Measurements from ENCODE around the gene XPR1. TPM values are rescaled to one million over a fixed set of nuclear protein-coding genes. Genes with fewer than 3 reads are reported as not detected.

The XPR1 gene
- total and polyA plus RNA-seq, 2 donors (not counting 3 experiments of a cell fraction or from before 2014, with no cell fraction given), result 23.9 to 26.7 TPM

- FAIRE-seq (no peak), DNase-seq (ENCODE audit: low read depth, low spot score) (no peak)
- Histone ChIP-seq H3K9ac (replicated peaks; ENCODE audit: extremely low read depth, insufficient read depth, low read length) (no peak overlapping the region), H3K27ac (ENCODE audit: insufficient read depth, low read depth, low read length) (no peak overlapping the region), H3K79me2 (ENCODE audit: control insufficient read depth, insufficient read depth, low read length) (no peaks in the 10 kb centered on the region), H3K4me3 (replicated peaks in 1 of 3; ENCODE audit: insufficient read depth in 1 of 3, low read depth in 1 of 3, low read length in 3 of 3) (no peak overlapping the region), H4K20me1 (replicated peaks; ENCODE audit: control insufficient read depth, extremely low read depth, insufficient read depth, low read length) (no peaks in the 10 kb centered on the region), H3K4me2 (ENCODE audit: insufficient read depth, low read length) (no peak overlapping the region), H3K9me3 (replicated peaks; ENCODE audit: control insufficient read depth, insufficient read depth, low read length) (no peaks in the 10 kb centered on the region), H2AFZ (ENCODE audit: low read depth, low read length) (no peak overlapping the region), H3K27me3 (ENCODE audit: control insufficient read depth in 2 of 2, insufficient read depth in 2 of 2, low read length in 2 of 2) (no peaks in the 10 kb centered on the region), H3K4me1 (ENCODE audit: control insufficient read depth, extremely low read depth, insufficient read depth, low read length) (no peaks in the 10 kb centered on the region), H3K36me3 (ENCODE audit: control insufficient read depth in 2 of 2, extremely low read depth in 1 of 2, insufficient read depth in 2 of 2, low read length in 2 of 2) (no peaks in the 10 kb centered on the region), H3K9me1 (replicated peaks; ENCODE audit: control insufficient read depth, extremely low read depth, insufficient read depth, low read length) (no peaks in the 10 kb centered on the region)
- dilution Hi-C loops (cut with MboI; ENCODE audit: extremely low pct_ligation_motif_present, low sequenced_read_pairs) (no loop called here), intact Hi-C loops (cut with micrococcal nuclease) (no loop called here)
- TF ChIP-seq, protein P1, sequence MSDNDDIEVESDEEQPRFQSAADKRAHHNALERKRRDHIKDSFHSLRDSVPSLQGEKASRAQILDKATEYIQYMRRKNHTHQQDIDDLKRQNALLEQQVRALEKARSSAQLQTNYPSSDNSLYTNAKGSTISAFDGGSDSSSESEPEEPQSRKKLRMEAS (IDR thresholded peaks at IDR 0.05; ENCODE audit: insufficient read depth, insufficient read length), result no peak
- ChIA-PET POLR2A (no interaction called here), CTCF (no interaction called here)
- no TSS peak for BruUV-seq (replicated peaks)
Measured at GRCh38 chr1:180934563-180934962, 302.7 kb downstream of the XPR1 start.

- Histone ChIP-seq H3K4me2 (ENCODE audit: insufficient read depth, low read length) (no peak overlapping the region), H3K9me1 (replicated peaks; ENCODE audit: control insufficient read depth, extremely low read depth, insufficient read depth, low read length) (no peaks in the 10 kb centered on the region), H4K20me1 (replicated peaks; ENCODE audit: control insufficient read depth, extremely low read depth, insufficient read depth, low read length) (no peaks in the 10 kb centered on the region), H3K27ac (ENCODE audit: insufficient read depth, low read depth, low read length) (no peak overlapping the region), H3K79me2 (ENCODE audit: control insufficient read depth, insufficient read depth, low read length) (no peaks in the 10 kb centered on the region), H3K36me3 (ENCODE audit: control insufficient read depth in 2 of 2, extremely low read depth in 1 of 2, insufficient read depth in 2 of 2, low read length in 2 of 2) (no peaks in the 10 kb centered on the region), H3K4me3 (replicated peaks in 1 of 3; ENCODE audit: insufficient read depth in 1 of 3, low read depth in 1 of 3, low read length in 3 of 3) (no peak overlapping the region), H3K27me3 (ENCODE audit: control insufficient read depth in 2 of 2, insufficient read depth in 2 of 2, low read length in 2 of 2) (no peaks in the 10 kb centered on the region), H3K9me3 (replicated peaks; ENCODE audit: control insufficient read depth, insufficient read depth, low read length) (no peaks in the 10 kb centered on the region), H3K4me1 (ENCODE audit: control insufficient read depth, extremely low read depth, insufficient read depth, low read length) (no peaks in the 10 kb centered on the region), H2AFZ (ENCODE audit: low read depth, low read length) (no peak overlapping the region), H3K9ac (replicated peaks; ENCODE audit: extremely low read depth, insufficient read depth, low read length) (no peak overlapping the region)
- intact Hi-C loops (cut with micrococcal nuclease) (no loop called here), dilution Hi-C loops (cut with MboI; ENCODE audit: extremely low pct_ligation_motif_present, low sequenced_read_pairs) (no loop called here)
- ChIA-PET POLR2A (no interaction called here), CTCF (no interaction called here)
- TF ChIP-seq JUN (IDR thresholded peaks at IDR 0.05; ENCODE audit: borderline replicate concordance, insufficient read depth, insufficient read length, low read depth), result no peak
- TF ChIP-seq, protein P2, sequence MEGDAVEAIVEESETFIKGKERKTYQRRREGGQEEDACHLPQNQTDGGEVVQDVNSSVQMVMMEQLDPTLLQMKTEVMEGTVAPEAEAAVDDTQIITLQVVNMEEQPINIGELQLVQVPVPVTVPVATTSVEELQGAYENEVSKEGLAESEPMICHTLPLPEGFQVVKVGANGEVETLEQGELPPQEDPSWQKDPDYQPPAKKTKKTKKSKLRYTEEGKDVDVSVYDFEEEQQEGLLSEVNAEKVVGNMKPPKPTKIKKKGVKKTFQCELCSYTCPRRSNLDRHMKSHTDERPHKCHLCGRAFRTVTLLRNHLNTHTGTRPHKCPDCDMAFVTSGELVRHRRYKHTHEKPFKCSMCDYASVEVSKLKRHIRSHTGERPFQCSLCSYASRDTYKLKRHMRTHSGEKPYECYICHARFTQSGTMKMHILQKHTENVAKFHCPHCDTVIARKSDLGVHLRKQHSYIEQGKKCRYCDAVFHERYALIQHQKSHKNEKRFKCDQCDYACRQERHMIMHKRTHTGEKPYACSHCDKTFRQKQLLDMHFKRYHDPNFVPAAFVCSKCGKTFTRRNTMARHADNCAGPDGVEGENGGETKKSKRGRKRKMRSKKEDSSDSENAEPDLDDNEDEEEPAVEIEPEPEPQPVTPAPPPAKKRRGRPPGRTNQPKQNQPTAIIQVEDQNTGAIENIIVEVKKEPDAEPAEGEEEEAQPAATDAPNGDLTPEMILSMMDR (IDR thresholded peaks at IDR 0.05; ENCODE audit: extremely low read depth in 1 of 2, insufficient read depth in 1 of 2, low read depth in 1 of 2, low read length in 2 of 2), result no peak
- TF ChIP-seq MYC (IDR thresholded peaks at IDR 0.05; ENCODE audit: low read depth, low read length), result no peak
- TF ChIP-seq, protein P1 (IDR thresholded peaks at IDR 0.05; ENCODE audit: insufficient read depth, insufficient read length), result no peak
- no peak for TF ChIP-seq EZH2 (IDR thresholded peaks at IDR 0.05; ENCODE audit: borderline replicate concordance, low read depth, low read length, severe bottlenecking)
- TF ChIP-seq POLR2A (IDR thresholded peaks at IDR 0.05; ENCODE audit: low read depth, low read length), result no peak
- TF ChIP-seq FOS (IDR thresholded peaks at IDR 0.05; ENCODE audit: borderline replicate concordance, insufficient read depth, low read length), result no peak
- TF ChIP-seq POLR2AphosphoS5 (IDR thresholded peaks at IDR 0.05; ENCODE audit: insufficient read depth, low read depth, low read length), result no peak
- TF ChIP-seq GATA2 (IDR thresholded peaks at IDR 0.05; ENCODE audit: insufficient read depth, insufficient read length, low read depth, low read length), result no peak
- no peak for FAIRE-seq
- no peak for DNase-seq (ENCODE audit: low read depth, low spot score)
- BruUV-seq (replicated peaks), result no TSS peak
Measured at GRCh38 chr1:180935326-180936109, 303.7 kb downstream of the XPR1 start.

Measured in endothelial cell of umbilical vein (primary cell).